H1 (cell line): ENCODE results near the gene PKIB. TPM values are rescaled to one million over a fixed set of nuclear protein-coding genes. Genes with fewer than 3 reads are reported as not detected.

Experiments used
- CTCF ChIA-PET: fragments of 300-600 bp; sonication (Branson Sonifier 250); formaldehyde crosslinking; loops from one replicate; lab custom pipeline; 2021; ENCODE audit not compliant: partially characterized antibody; lab: Charles Lee
- POLR2A ChIA-PET: fragments of 300-600 bp; sonication (Branson Sonifier 250); formaldehyde crosslinking; loops from one replicate; lab custom pipeline; 2021; ENCODE audit warnings: inconsistent platforms; ENCODE audit not compliant: partially characterized antibody; lab: Charles Lee
- DNase-seq, 2 experiments: peaks; one replicate each; pipeline versions ENCODE4 v3.0.0 to v3.0.0-alpha.2; 2010 to 2022; ENCODE audit warnings: low spot score in 2 of 2, low read depth in 1 of 2, mixed read lengths in 1 of 2
- FAIRE-seq: peaks from 2 replicates; lab custom pipeline; 2011; peaks lifted over from hg19 to GRCh38; lab: Jason Lieb, UNC
- H2AFZ ChIP-seq: 2 replicates; pipeline ENCODE4 v1.8.1; 2012; ENCODE audit warnings: low read length, inconsistent platforms
- H2AK5ac ChIP-seq: 2 replicates; pipeline ENCODE4 v1.6.1; 2013; ENCODE audit warnings: low read depth, low read length
- H2BK120ac ChIP-seq: replicated peaks from 2 replicates; pipeline ENCODE3; 2013; ENCODE audit warnings: low read depth, low read length, inconsistent platforms
- H2BK12ac ChIP-seq: 2 replicates; pipeline ENCODE4 v1.6.1; 2013; ENCODE audit warnings: low read depth, low read length
- H2BK15ac ChIP-seq: 2 replicates; pipeline ENCODE4 v1.6.1; 2013; ENCODE audit warnings: low read length
- H2BK20ac ChIP-seq: 2 replicates; pipeline ENCODE4 v1.6.1; 2013; ENCODE audit warnings: low read length
- H2BK5ac ChIP-seq: 2 replicates; pipeline ENCODE4 v1.6.1; 2013; ENCODE audit warnings: low read depth, low read length
- H3K14ac ChIP-seq: 2 replicates; pipeline ENCODE4 v1.6.1; 2013; ENCODE audit warnings: inconsistent platforms; ENCODE audit not compliant: insufficient read length
- H3K18ac ChIP-seq: 2 replicates; pipeline ENCODE4 v1.6.1; 2013; ENCODE audit warnings: low read length; ENCODE audit errors: extremely low read depth
- H3K23ac ChIP-seq: 2 replicates; pipeline ENCODE4 v1.6.1; 2013; ENCODE audit warnings: inconsistent platforms; ENCODE audit not compliant: insufficient read length
- H3K23me2 ChIP-seq: 2 replicates; pipeline ENCODE4 v1.6.1; 2013; ENCODE audit warnings: low read depth, low read length
- H3K27ac ChIP-seq: 2 replicates; pipeline ENCODE4 v1.6.1; 2011; ENCODE audit warnings: low read depth, low read length, inconsistent platforms
- H3K27me3 ChIP-seq, 4 experiments: replicated peaks in 1 of 4; 1 replicate in 1 of 4; 2 replicates in 3 of 4; pipeline versions ENCODE4 v1.6.1 to v1.8.1; 2011 to 2013; ENCODE audit warnings: low read length in 3 of 4, mild to moderate bottlenecking in 3 of 4, inconsistent platforms in 2 of 4, mixed read lengths in 2 of 4, moderate library complexity in 1 of 4; ENCODE audit not compliant: control insufficient read depth in 3 of 4, insufficient read depth in 3 of 4; ENCODE audit errors: extremely low read depth in 1 of 4
- H3K36me3 ChIP-seq, 4 experiments: 2 replicates each; pipeline versions ENCODE4 v1.6.1 to v1.8.1; 2011 to 2013; ENCODE audit warnings: mild to moderate bottlenecking in 4 of 4, low read length in 3 of 4, moderate library complexity in 2 of 4, control low read depth in 1 of 4, inconsistent platforms in 1 of 4; ENCODE audit not compliant: insufficient read depth in 4 of 4, control insufficient read depth in 2 of 4
- H3K4ac ChIP-seq: replicated peaks from 2 replicates; pipeline ENCODE3; 2013; ENCODE audit warnings: low read length, low read depth, mixed read lengths, inconsistent platforms; ENCODE audit not compliant: insufficient read length
- H3K4me1 ChIP-seq, 4 experiments: replicated peaks in 1 of 4; 1 replicate in 1 of 4; 2 replicates in 3 of 4; pipeline versions ENCODE4 v1.6.1 to v1.8.1; 2011 to 2013; ENCODE audit warnings: low read length in 3 of 4, inconsistent platforms in 2 of 4, mixed read lengths in 1 of 4; ENCODE audit not compliant: insufficient read depth in 4 of 4, control insufficient read depth in 3 of 4
- H3K4me2 ChIP-seq, 2 experiments: 2 replicates each; pipeline versions ENCODE4 v1.6.1 to v1.8.1; 2011 to 2013; ENCODE audit warnings: low read depth in 2 of 2, low read length in 2 of 2, control low read depth in 1 of 2, inconsistent platforms in 1 of 2, mild to moderate bottlenecking in 1 of 2; ENCODE audit not compliant: insufficient read depth in 1 of 2
- H3K4me3 ChIP-seq, 4 experiments: fragments of 200-600, 300-600 bp in 1 of 4; sonication (generic), shearing (Covaris generic), sonication (Bioruptor Twin) in 1 of 4; 2 replicates each; pipeline versions ENCODE4 v1.5.1 to v1.8.1; 2011 to 2016; ENCODE audit warnings: low read length in 4 of 4, low read depth in 3 of 4, control low read depth in 2 of 4, inconsistent platforms in 2 of 4, mild to moderate bottlenecking in 2 of 4, mixed read lengths in 1 of 4, moderate library complexity in 1 of 4; ENCODE audit not compliant: insufficient read depth in 2 of 4; ENCODE audit errors: extremely low read depth in 1 of 4
- H3K56ac ChIP-seq: replicated peaks from 2 replicates; pipeline ENCODE3; 2013; ENCODE audit warnings: low read depth, mild to moderate bottlenecking, mixed read lengths, low read length, inconsistent platforms; ENCODE audit not compliant: insufficient read length
- H3K79me1 ChIP-seq: 2 replicates; pipeline ENCODE4 v1.6.1; 2013; ENCODE audit warnings: low read depth, low read length, control low read depth
- H3K79me2 ChIP-seq, 2 experiments: 2 replicates each; pipeline versions ENCODE4 v1.6.1 to v1.8.1; 2012 to 2013; ENCODE audit warnings: low read length in 2 of 2, mild to moderate bottlenecking in 2 of 2, inconsistent platforms in 1 of 2; ENCODE audit not compliant: insufficient read depth in 2 of 2, control insufficient read depth in 1 of 2
- H3K9ac ChIP-seq, 4 experiments: replicated peaks in 1 of 4; 1 replicate in 1 of 4; 2 replicates in 3 of 4; pipeline versions ENCODE4 v1.6.1 to v1.8.1; 2011 to 2013; ENCODE audit warnings: low read depth in 3 of 4, low read length in 3 of 4, control low read depth in 2 of 4, mild to moderate bottlenecking in 2 of 4, moderate library complexity in 2 of 4, inconsistent platforms in 1 of 4; ENCODE audit errors: extremely low read depth in 1 of 4
- H3K9me3 ChIP-seq, 2 experiments: 2 replicates each; pipeline versions ENCODE4 v1.6.1 to v1.8.1; 2012 to 2013; ENCODE audit warnings: mild to moderate bottlenecking in 2 of 2, moderate library complexity in 2 of 2, control low read depth in 1 of 2, inconsistent platforms in 1 of 2, low read depth in 1 of 2, low read length in 1 of 2, mixed read lengths in 1 of 2; ENCODE audit not compliant: insufficient read depth in 2 of 2
- H4K20me1 ChIP-seq, 2 experiments: replicated peaks in 1 of 2; 2 replicates each; pipeline versions ENCODE3 to v1.8.1; 2011 to 2013; ENCODE audit warnings: inconsistent platforms in 2 of 2, low read length in 2 of 2, mild to moderate bottlenecking in 1 of 2; ENCODE audit not compliant: insufficient read depth in 2 of 2, control insufficient read depth in 1 of 2
- H4K5ac ChIP-seq: 2 replicates; pipeline ENCODE4 v1.6.1; 2013; ENCODE audit warnings: low read length, low read depth, mixed read lengths, inconsistent platforms; ENCODE audit not compliant: insufficient read length
- H4K8ac ChIP-seq: 2 replicates; pipeline ENCODE4 v1.8.0; 2013; ENCODE audit warnings: mild to moderate bottlenecking, moderate library complexity, low read length, inconsistent platforms; ENCODE audit not compliant: insufficient read depth; ENCODE audit errors: extremely low read depth
- H4K91ac ChIP-seq: replicated peaks from 2 replicates; pipeline ENCODE3; 2013; ENCODE audit warnings: low read length, mixed read lengths, inconsistent platforms; ENCODE audit not compliant: insufficient read length
- ATF2 ChIP-seq: IDR thresholded peaks from 2 replicates; pipeline ENCODE4 v1.6.1; 2012; ENCODE audit warnings: low read length, inconsistent platforms
- CBX5 ChIP-seq: fragments of 300-800, 300-1000 bp; sonication (generic); IDR thresholded peaks from 2 replicates; pipeline ENCODE4 v1.7.1; 2016; ENCODE audit warnings: antibody characterized with exemption, low read length, low read depth
- CREB1 ChIP-seq: IDR thresholded peaks from 2 replicates; pipeline ENCODE4 v1.6.1; 2012; ENCODE audit warnings: inconsistent platforms
- KDM4A ChIP-seq: IDR thresholded peaks from one replicate; pipeline ENCODE4 v1.7.1; 2012; ENCODE audit warnings: low read depth, mild to moderate bottlenecking, moderate library complexity, low read length, inconsistent platforms; ENCODE audit not compliant: severe bottlenecking
- RNF2 ChIP-seq: fragments of 200-900, 300-1000 bp; sonication (generic); IDR thresholded peaks from 2 replicates; pipeline ENCODE4 v1.7.1; 2016; ENCODE audit warnings: borderline replicate concordance, low read depth, mild to moderate bottlenecking, antibody characterized with exemption, low read length; ENCODE audit not compliant: poor library complexity, severe bottlenecking; ENCODE audit errors: missing control alignments
- SP1 ChIP-seq: IDR thresholded peaks from 2 replicates; pipeline ENCODE4 v1.6.1; 2011; ENCODE audit warnings: low read depth, low read length
- WGBS, 2 experiments: shearing (Covaris generic) in 1 of 2; methylation state at CpG; one replicate each; pipeline versions ENCODE4 v1.1.6 to v1.1.7; 2013 to 2015; ENCODE audit warnings: low lambda C conversion rate in 2 of 2, mixed read lengths in 2 of 2, inconsistent platforms in 1 of 2, low coverage in 1 of 2, missing lambda C conversion rate in 1 of 2; ENCODE audit not compliant: insufficient replicate concordance in 2 of 2, insufficient coverage in 1 of 2, insufficient read length in 1 of 2; ENCODE audit errors: extremely low coverage in 1 of 2, missing lambda C conversion rate in 1 of 2; 5-methylcytosine and 5-hydroxymethylcytosine counted together
- polyA plus RNA-seq, 7 experiments: library from polyadenylated mRNA; depleted of rRNA in 3 of 7; stranded (reverse) in 5 of 7; unstranded in 2 of 7; fragments of >200 nt in 5 of 7; fragments of 200-250 nt in 2 of 7; gene quantifications; 1 replicate in 5 of 7; 2 replicates in 1 of 7; 4 replicates in 1 of 7; pipeline versions ENCODE4 v1.2.1 to v1.2.3, GENCODE V29; 2011 to 2013; ENCODE audit warnings: missing spikeins in 2 of 7, mixed read lengths in 2 of 7
- total RNA-seq: library from RNA; stranded (reverse); fragmentation: NEBNext Ultra II Directional; extraction: Animal tissue kit (Norgen Biotek cat#: 25700); gene quantifications from 2 replicates; pipeline ENCODE4 v1.2.1, GENCODE V29; 2021

Gene PKIB
- total and polyA plus RNA-seq, 2 of the 8 experiments (the other 6 are each of a cell fraction or from before 2014, with no cell fraction given): 13.5 to 73.3 TPM

DNA sequence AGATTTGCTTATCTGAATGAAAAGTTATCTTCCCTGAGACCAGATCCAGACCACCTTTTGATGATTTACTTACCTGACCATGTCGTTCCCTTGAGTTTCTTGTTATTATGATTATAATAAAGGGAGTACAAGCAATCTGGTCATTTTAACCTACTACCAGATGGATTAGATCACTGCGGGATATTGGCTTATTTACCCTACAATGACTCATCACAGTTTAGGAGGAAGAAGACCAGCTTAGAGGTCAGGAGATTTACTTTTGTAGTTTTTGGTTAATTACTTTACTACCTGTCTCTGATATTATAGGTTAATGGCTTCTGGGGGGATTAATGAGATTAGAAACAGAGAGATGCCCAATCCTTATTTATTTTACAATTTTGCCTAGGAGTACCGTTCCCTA is 10.7 kb downstream of the PKIB start:
- H3K4me3 ChIP-seq: no peak overlapping the region
- ChIA-PET POLR2A (no interaction called here), CTCF (interaction anchor here (1.2 to 2.5 kb wide), 2 partner anchors 10 to 129 kb away, joined by 4 to 9 read pairs; partner anchors contain the start of gene PKIB)
- no peaks in the 10 kb centered on the region for H3K79me1 ChIP-seq
- no peak overlapping the region for H3K23ac ChIP-seq
- H2BK5ac ChIP-seq: no peak overlapping the region
- no peaks in the 10 kb centered on the region for H3K9me3 ChIP-seq
- H4K20me1 ChIP-seq: no peaks in the 10 kb centered on the region
- H3K18ac ChIP-seq: no peak overlapping the region
- H3K27me3 ChIP-seq: no peaks in the 10 kb centered on the region
- H3K4ac ChIP-seq: no peak overlapping the region
- H3K27ac ChIP-seq: no peak overlapping the region
- H3K23me2 ChIP-seq: no peaks in the 10 kb centered on the region
- H2AK5ac ChIP-seq: no peak overlapping the region
- H4K5ac ChIP-seq: no peak overlapping the region
- no peak for DNase-seq
- FAIRE-seq: no peak
- no peak overlapping the region for H3K14ac ChIP-seq
- no peak overlapping the region for H2BK15ac ChIP-seq
- no peak overlapping the region for H2BK20ac ChIP-seq
- H3K79me2 ChIP-seq: no peaks in the 10 kb centered on the region
- no peak overlapping the region for H2BK120ac ChIP-seq
- H3K4me1 ChIP-seq: no peaks in the 10 kb centered on the region
- H2BK12ac ChIP-seq: no peak overlapping the region
- no peak overlapping the region for H3K56ac ChIP-seq
- H2AFZ ChIP-seq: no peak overlapping the region
- 95% methylated on average over 3 of the region's 3 CpGs; no CpG with 5 or more reads in 1 of the 2 experiments for WGBS, 2 experiments
- no peak overlapping the region for H3K4me2 ChIP-seq
- H4K8ac ChIP-seq: no peak overlapping the region
- no peaks in the 10 kb centered on the region for H3K36me3 ChIP-seq
- no peak overlapping the region for H3K9ac ChIP-seq
- no peak overlapping the region for H4K91ac ChIP-seq
- TF ChIP-seq KDM4A (no peak), CREB1 (no peak), ATF2 (no peak), SP1 (no peak), RNF2 (no peak), CBX5 (no peak)
